ENCODE data around the gene KLHL5.

The KLHL5 gene

GRCh38 chr4:39043861-39044363 lies 18.1 kb upstream of the KLHL5 start:
- peak; percentile 29 to 36 for DNase-seq

GRCh38 chr4:39044364-39044955 lies 17.6 kb upstream of the KLHL5 start:
- DNase-seq = peak; percentile 92 to 96

GRCh38 chr4:39044956-39045826 lies 16.8 kb upstream of the KLHL5 start:
- DNase-seq = peak; percentile 21 to 60

- peak; percentile 14 to 44 for DNase-seq
These were observed 16.2 kb upstream of the KLHL5 start for GRCh38 chr4:39045827-39046221.

GRCh38 chr4:39046249-39046648 lies 15.8 kb upstream of the KLHL5 start:
- DNase-seq = peak; percentile 58 to 69

- DNase-seq = no peak
These were observed 14.4 kb upstream of the KLHL5 start for GRCh38 chr4:39047681-39048080.

- DNase-seq = peak; percentile 17 to 21
These were observed 13.7 kb upstream of the KLHL5 start for GRCh38 chr4:39048311-39048710.

GRCh38 chr4:39050590-39050989 lies 11.4 kb upstream of the KLHL5 start:
- no peak for DNase-seq

- no peak for DNase-seq
These were observed 10.5 kb upstream of the KLHL5 start for GRCh38 chr4:39051492-39051891.

- DNase-seq = no peak
These were observed 8.0 kb upstream of the KLHL5 start for GRCh38 chr4:39053983-39054382.

GRCh38 chr4:39054497-39054896 lies 7.5 kb upstream of the KLHL5 start:
- no peak for DNase-seq

GRCh38 chr4:39056023-39056422 lies 6.0 kb upstream of the KLHL5 start:
- DNase-seq = no peak

GRCh38 chr4:39061457-39061856 lies 575 bp upstream of the KLHL5 start:
- DNase-seq = no peak

GRCh38 chr4:39062770-39063097 lies 702 bp downstream of the KLHL5 start:
- no peak for DNase-seq

- DNase-seq = no peak
These were observed 1.4 kb downstream of the KLHL5 start for GRCh38 chr4:39063430-39063829.

- no peak for DNase-seq
These were observed 4.3 kb downstream of the KLHL5 start for GRCh38 chr4:39066371-39066770.

- no peak for DNase-seq
These were observed 5.0 kb downstream of the KLHL5 start for GRCh38 chr4:39067031-39067430.

- no peak for DNase-seq
These were observed 5.4 kb downstream of the KLHL5 start for GRCh38 chr4:39067451-39067850.

GRCh38 chr4:39068907-39069306 lies 6.9 kb downstream of the KLHL5 start:
- peak; percentile 42 to 66 for DNase-seq

- DNase-seq = no peak
These were observed 16.8 kb downstream of the KLHL5 start for GRCh38 chr4:39078829-39079228.

- no peak for DNase-seq
These were observed 21.1 kb downstream of the KLHL5 start for GRCh38 chr4:39083164-39083563.

- DNase-seq = peak in 1 of 2 donors; percentile 17
These were observed 23.9 kb downstream of the KLHL5 start for GRCh38 chr4:39085891-39086290.

GRCh38 chr4:39096847-39097246 lies 34.8 kb downstream of the KLHL5 start:
- peak; percentile 8 to 35 for DNase-seq

- no peak for DNase-seq
These were observed 35.3 kb downstream of the KLHL5 start for GRCh38 chr4:39097290-39097689.
